ENCODE measurements around the gene VPS18.
A peak's percentile ranks its signal among the peaks of the same experiment; 100 is the strongest.

Gene VPS18

GRCh38 chr15:40937762-40938535 lies 43.7 kb downstream of the VPS18 start:
- DNase-seq (ENCODE audit: low read depth) = no peak

- no peak for DNase-seq (ENCODE audit: low read depth)
These were observed 44.3 kb downstream of the VPS18 start for GRCh38 chr15:40938536-40938870.

GRCh38 chr15:40940296-40940801 lies 46.1 kb downstream of the VPS18 start:
- no peak for DNase-seq (ENCODE audit: low read depth)

GRCh38 chr15:40941068-40941527 lies 46.8 kb downstream of the VPS18 start:
- DNase-seq (ENCODE audit: low read depth) = no peak

DNA sequence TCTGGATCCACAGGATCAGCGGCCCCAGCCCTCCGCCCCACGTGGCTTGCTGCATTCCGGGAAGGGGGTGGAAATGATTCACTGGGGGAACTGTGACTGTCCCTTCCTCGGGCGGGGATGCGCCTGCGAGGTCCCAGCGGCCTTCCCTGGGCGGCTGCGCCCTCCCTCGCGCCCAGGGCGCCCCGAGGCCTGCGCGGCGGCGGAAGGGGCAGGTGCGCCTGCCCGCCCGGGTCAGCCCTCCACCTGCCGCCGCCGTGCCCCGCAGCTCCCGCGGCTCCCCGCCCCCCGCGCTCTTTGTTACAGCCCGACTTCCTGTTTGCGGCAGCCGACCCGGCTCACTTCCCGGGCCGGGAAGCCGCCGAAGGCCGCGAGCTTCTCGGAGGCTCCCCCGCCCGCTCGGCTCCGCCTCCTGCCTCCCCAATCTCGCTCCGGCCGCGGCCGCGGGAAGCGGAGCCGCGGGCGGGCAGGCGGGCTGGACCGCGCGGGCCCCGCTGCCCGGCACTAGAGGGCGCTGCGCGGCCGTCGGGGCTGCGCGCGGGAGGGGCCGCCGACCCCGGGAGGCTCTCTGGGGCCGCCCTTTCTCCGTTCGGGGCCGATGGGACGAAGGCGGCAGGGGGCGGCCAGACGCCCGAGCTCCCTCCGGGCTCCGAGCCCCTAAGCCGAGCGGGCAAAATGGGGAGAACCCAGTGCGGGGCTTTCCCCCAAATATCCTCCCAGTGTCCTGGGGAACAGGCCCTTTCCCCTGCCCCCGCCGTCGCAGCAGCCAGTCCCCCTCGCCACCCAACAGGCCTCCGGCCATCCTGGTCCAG lies 47.5 kb downstream of the VPS18 start:
- DNase-seq (ENCODE audit: low read depth) = no peak

GRCh38 chr15:40942337-40942854 lies 48.1 kb downstream of the VPS18 start:
- no peak for DNase-seq (ENCODE audit: low read depth)

DNA sequence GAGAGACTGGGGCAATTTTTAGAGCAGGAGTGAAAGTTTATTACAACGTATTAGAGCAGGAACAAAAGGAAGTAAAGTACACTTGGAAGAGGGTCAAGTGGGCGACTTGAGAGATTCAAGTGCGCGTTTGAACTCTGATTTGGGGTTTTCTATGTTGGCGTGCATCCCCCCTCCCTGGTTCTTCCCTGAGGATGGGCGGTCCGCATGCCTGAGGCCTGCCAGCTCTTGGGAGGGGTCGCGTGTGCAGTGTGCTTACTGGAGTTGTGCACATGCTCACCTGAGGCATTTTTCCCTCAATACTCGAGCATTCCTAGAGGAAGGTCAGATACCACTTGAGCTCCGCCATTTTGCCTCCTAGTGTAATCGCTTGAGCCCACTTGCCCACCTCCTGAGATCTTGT lies 48.6 kb downstream of the VPS18 start:
- DNase-seq (ENCODE audit: low read depth) = no peak

GRCh38 chr15:40943764-40944365 lies 49.6 kb downstream of the VPS18 start:
- no peak for DNase-seq (ENCODE audit: low read depth)

GRCh38 chr15:40944510-40945296 lies 50.5 kb downstream of the VPS18 start:
- no peak for DNase-seq (ENCODE audit: low read depth)

- DNase-seq (ENCODE audit: low read depth) = no peak
These were observed 54.6 kb downstream of the VPS18 start for GRCh38 chr15:40948706-40949473.

DNA sequence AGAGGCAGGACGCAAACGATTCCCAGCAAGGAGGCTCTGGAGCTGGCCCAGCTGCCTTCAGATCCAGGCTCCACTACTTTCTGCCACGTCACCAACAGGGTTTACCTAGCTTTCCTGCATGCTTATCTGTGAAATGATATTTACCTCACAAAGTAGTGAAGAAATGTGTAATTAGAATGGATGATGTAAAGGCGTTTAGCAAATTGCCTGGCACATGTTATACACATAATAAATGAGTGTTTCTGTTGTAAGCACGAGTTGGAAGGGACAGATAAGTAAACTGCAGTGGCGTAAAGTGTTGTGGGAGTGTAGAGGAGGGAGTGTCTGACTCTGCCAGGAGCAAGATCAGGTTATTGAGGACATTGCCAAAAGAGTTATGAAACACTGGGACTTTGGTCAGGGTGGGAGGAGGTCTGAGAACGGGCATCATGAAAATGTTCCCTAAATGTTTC lies 55.5 kb downstream of the VPS18 start:
- DNase-seq (ENCODE audit: low read depth) = no peak

- DNase-seq (ENCODE audit: low read depth) = no peak
These were observed 57.5 kb downstream of the VPS18 start for GRCh38 chr15:40951764-40952163.

GRCh38 chr15:40952301-40952900 lies 58.2 kb downstream of the VPS18 start:
- DNase-seq (ENCODE audit: low read depth) = no peak

DNA sequence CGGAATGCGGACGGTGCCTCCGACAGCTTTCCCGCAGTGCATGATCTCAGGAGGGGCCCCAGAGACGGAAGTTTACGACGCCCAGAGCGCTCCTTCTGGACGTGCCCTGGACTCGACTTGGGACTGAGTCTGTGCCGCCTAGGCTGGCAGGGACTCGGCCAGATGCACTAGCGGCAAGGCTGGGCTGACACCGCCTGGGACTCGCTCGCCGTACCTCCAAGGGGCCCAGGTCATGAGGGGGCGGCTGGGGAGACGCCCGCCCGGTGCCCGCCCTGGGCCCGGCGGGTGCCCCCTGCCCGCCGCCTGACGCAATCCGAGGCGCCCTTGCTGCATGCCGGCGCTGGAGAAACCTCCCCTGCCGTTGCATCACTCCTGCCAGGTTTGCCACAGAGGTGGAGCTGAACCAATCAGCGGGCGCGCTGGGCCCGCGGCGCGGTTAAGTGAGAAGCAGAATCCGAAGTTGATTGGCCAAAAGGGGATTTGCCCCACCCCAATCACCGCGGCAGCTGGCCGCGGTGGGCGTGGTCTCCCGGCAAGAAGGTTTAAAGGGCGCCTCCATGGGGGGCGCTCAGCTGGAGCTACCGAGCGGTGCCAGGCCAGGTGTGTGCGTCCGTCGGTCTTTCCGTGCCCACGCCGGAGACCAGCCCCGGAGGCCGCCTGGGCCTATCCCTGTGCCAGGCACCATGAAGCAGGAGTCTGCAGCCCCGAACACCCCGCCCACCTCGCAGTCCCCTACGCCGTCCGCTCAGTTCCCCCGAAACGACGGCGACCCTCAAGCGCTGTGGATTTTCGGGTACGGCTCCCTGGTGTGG lies 58.9 kb downstream of the VPS18 start, which contains the start of gene CHAC1:
CHAC1 (plus strand) TSS at position 571 of the 812 bp plus-strand sequence; CDS start at position 684, 113 bp downstream.
- DNase-seq (ENCODE audit: low read depth) = peak; percentile 85

Measured in stimulated activated CD8-positive, alpha-beta memory T cell treated with anti-CD3 and anti-CD28 coated beads, Interleukin-15, amount 100 ng/mL, for 1 hour (primary cell).